Neural cell (in vitro differentiated cells): Measurements from ENCODE around the gene PRRX2. TPM values are rescaled to one million over a fixed set of nuclear protein-coding genes. Genes with fewer than 3 reads are reported as not detected.

Experiments used
- H2AFZ ChIP-seq: fragments of 200-600, 300-800 bp; sonication (generic), shearing (Covaris generic); 2 replicates; pipeline ENCODE4 v1.6.0; 2014; ENCODE audit warnings: low read depth, mild to moderate bottlenecking, antibody characterized with exemption, low read length, moderate library complexity
- H3F3A ChIP-seq: fragments of 200-600 bp; shearing (Covaris generic); 2 replicates; pipeline ENCODE4 v1.6.1; 2016; ENCODE audit warnings: mild to moderate bottlenecking, moderate library complexity, mixed read lengths, antibody characterized with exemption, low read length; ENCODE audit not compliant: insufficient read depth, poor library complexity, severe bottlenecking
- H3K27ac ChIP-seq: fragments of 200-600, 300-800 bp; sonication (generic), shearing (Covaris generic); 2 replicates; pipeline ENCODE4 v1.5.1; 2014; ENCODE audit warnings: mild to moderate bottlenecking, low read length, moderate library complexity
- H3K27me3 ChIP-seq: fragments of 300-800, 200-600 bp; sonication (generic), shearing (Covaris generic); 2 replicates; pipeline ENCODE4 v1.6.0; 2014; ENCODE audit warnings: mild to moderate bottlenecking, low read depth, low read length, moderate library complexity; ENCODE audit not compliant: insufficient read depth
- H3K36me3 ChIP-seq: fragments of 300-800, 200-600 bp; sonication (generic), shearing (Covaris generic); 2 replicates; pipeline ENCODE4 v1.5.1; 2014; ENCODE audit warnings: mild to moderate bottlenecking, antibody characterized with exemption, low read length, moderate library complexity; ENCODE audit not compliant: insufficient read depth
- H3K4me2 ChIP-seq: fragments of 300-800, 200-600 bp; sonication (generic), shearing (Covaris generic); 2 replicates; pipeline ENCODE4 v1.6.0; 2014; ENCODE audit warnings: mild to moderate bottlenecking, low read length
- H3K4me3 ChIP-seq: fragments of 300-800, 200-600 bp; sonication (generic), shearing (Covaris generic); 2 replicates; pipeline ENCODE4 v1.5.1; 2014; ENCODE audit warnings: mild to moderate bottlenecking, low read length, moderate library complexity
- H3K79me2 ChIP-seq: fragments of 200-600 bp; shearing (Covaris generic); replicated peaks from 2 replicates; pipeline ENCODE4 v1.6.0; 2014; ENCODE audit warnings: mild to moderate bottlenecking, low read length, moderate library complexity; ENCODE audit not compliant: insufficient read depth
- H3K9ac ChIP-seq: fragments of 300-800, 200-600 bp; sonication (generic), shearing (Covaris generic); 2 replicates; pipeline ENCODE4 v1.6.1; 2016; ENCODE audit warnings: mild to moderate bottlenecking, low read length, mixed read lengths
- H3K9me2 ChIP-seq: fragments of 200-600 bp; shearing (Covaris generic); 2 replicates; pipeline ENCODE4 v1.6.1; 2016; ENCODE audit warnings: mild to moderate bottlenecking, low read length, mixed read lengths; ENCODE audit not compliant: insufficient read depth
- H3K9me3 ChIP-seq: fragments of 200-600, 300-800 bp; sonication (generic), shearing (Covaris generic); 2 replicates; pipeline ENCODE4 v1.6.1; 2016; ENCODE audit warnings: mild to moderate bottlenecking, mixed run types, low read length, moderate library complexity, mixed read lengths
- H4K20me1 ChIP-seq: fragments of 200-600 bp; shearing (Covaris generic); 2 replicates; pipeline ENCODE4 v1.6.1; 2016; ENCODE audit warnings: mild to moderate bottlenecking, mixed run types; ENCODE audit not compliant: insufficient read depth
- EP300 ChIP-seq: fragments of 450-650 bp; conservative IDR thresholded peaks from 2 replicates; pipeline ENCODE4 v1.6.1; 2014; ENCODE audit warnings: antibody characterized with exemption, mild to moderate bottlenecking, moderate library complexity; ENCODE audit not compliant: poor library complexity, severe bottlenecking
- EZH2 ChIP-seq: fragments of 200-600, 300-800 bp; shearing (Covaris generic), sonication (generic); IDR thresholded peaks from 2 replicates; pipeline ENCODE4 v1.6.1; 2014; ENCODE audit warnings: antibody characterized with exemption, low read length, borderline replicate concordance, mild to moderate bottlenecking; ENCODE audit not compliant: insufficient read depth, poor library complexity, severe bottlenecking
- MXI1 ChIP-seq: fragments of 450-650 bp; conservative IDR thresholded peaks from 2 replicates; pipeline ENCODE4 v1.6.1; 2014; ENCODE audit warnings: antibody characterized with exemption, mild to moderate bottlenecking; ENCODE audit not compliant: poor library complexity, severe bottlenecking
- POLR2AphosphoS5 ChIP-seq: IDR thresholded peaks from 2 replicates; pipeline ENCODE4 v1.6.1; 2012
- RAD21 ChIP-seq: fragments of 450-650 bp; conservative IDR thresholded peaks from 2 replicates; pipeline ENCODE4 v1.6.1; 2014; ENCODE audit warnings: antibody characterized with exemption, mild to moderate bottlenecking, moderate library complexity
- SMC3 ChIP-seq: fragments of 450-650 bp; conservative IDR thresholded peaks from 2 replicates; pipeline ENCODE4 v1.6.1; 2014; ENCODE audit warnings: antibody characterized with exemption, mild to moderate bottlenecking, moderate library complexity; ENCODE audit not compliant: poor library complexity
- TAF1 ChIP-seq: IDR thresholded peaks from 2 replicates; pipeline ENCODE4 v1.6.1; 2012; ENCODE audit warnings: low read depth
- polyA plus RNA-seq: library from polyadenylated mRNA; depleted of rRNA; stranded (reverse); fragments of >200 nt; gene quantifications from 2 replicates; pipeline ENCODE4 v1.2.3, GENCODE V29; 2014
- TF ChIP-seq, protein P1 (sequence below): fragments of 450-650 bp; IDR thresholded peaks from 2 replicates; pipeline ENCODE4 v1.5.1; 2014; ENCODE audit warnings: antibody characterized with exemption, mild to moderate bottlenecking, moderate library complexity; ENCODE audit not compliant: poor library complexity, severe bottlenecking
- TF ChIP-seq, protein P2 (sequence below): IDR thresholded peaks from 2 replicates; pipeline ENCODE4 v1.6.1; 2012; ENCODE audit warnings: borderline replicate concordance

PRRX2 gene
- polyA plus RNA-seq, 1 donor from 2014 or later: not detected

DNA sequence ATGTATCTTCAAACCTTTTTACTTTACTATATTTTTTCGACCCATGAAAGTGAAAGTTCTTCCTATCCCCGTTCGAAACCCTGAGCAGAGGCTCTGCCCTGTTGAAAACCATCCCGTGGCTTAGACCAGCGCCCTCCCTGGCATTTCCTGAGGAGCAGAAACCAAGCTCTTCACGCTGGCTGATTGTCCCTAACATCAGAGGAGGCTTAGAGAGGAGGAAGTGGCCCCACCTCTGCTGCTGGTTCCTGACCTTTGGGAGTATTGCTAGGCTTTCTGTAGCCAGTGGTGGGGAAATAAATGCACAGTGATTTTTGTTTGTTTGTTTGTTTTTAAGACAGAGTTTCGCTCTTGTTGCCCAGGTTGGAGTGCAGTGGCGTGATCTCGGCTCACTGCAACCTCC is 91.6 kb downstream of the PRRX2 start:
- H3K36me3 ChIP-seq: no peaks in the 10 kb centered on the region
- H3K79me2 ChIP-seq: no peaks in the 10 kb centered on the region
- no peak overlapping the region for H3K9ac ChIP-seq
- no peaks in the 10 kb centered on the region for H3K27me3 ChIP-seq
- H3K4me2 ChIP-seq: no peak overlapping the region
- no peaks in the 10 kb centered on the region for H4K20me1 ChIP-seq
- TF ChIP-seq TAF1 (no peak), POLR2AphosphoS5 (no peak), EZH2 (no peak), RAD21 (no peak), MXI1 (no peak), EP300 (no peak), SMC3 (no peak)
- TF ChIP-seq, protein P1, sequence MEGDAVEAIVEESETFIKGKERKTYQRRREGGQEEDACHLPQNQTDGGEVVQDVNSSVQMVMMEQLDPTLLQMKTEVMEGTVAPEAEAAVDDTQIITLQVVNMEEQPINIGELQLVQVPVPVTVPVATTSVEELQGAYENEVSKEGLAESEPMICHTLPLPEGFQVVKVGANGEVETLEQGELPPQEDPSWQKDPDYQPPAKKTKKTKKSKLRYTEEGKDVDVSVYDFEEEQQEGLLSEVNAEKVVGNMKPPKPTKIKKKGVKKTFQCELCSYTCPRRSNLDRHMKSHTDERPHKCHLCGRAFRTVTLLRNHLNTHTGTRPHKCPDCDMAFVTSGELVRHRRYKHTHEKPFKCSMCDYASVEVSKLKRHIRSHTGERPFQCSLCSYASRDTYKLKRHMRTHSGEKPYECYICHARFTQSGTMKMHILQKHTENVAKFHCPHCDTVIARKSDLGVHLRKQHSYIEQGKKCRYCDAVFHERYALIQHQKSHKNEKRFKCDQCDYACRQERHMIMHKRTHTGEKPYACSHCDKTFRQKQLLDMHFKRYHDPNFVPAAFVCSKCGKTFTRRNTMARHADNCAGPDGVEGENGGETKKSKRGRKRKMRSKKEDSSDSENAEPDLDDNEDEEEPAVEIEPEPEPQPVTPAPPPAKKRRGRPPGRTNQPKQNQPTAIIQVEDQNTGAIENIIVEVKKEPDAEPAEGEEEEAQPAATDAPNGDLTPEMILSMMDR: no peak
- TF ChIP-seq, protein P2, sequence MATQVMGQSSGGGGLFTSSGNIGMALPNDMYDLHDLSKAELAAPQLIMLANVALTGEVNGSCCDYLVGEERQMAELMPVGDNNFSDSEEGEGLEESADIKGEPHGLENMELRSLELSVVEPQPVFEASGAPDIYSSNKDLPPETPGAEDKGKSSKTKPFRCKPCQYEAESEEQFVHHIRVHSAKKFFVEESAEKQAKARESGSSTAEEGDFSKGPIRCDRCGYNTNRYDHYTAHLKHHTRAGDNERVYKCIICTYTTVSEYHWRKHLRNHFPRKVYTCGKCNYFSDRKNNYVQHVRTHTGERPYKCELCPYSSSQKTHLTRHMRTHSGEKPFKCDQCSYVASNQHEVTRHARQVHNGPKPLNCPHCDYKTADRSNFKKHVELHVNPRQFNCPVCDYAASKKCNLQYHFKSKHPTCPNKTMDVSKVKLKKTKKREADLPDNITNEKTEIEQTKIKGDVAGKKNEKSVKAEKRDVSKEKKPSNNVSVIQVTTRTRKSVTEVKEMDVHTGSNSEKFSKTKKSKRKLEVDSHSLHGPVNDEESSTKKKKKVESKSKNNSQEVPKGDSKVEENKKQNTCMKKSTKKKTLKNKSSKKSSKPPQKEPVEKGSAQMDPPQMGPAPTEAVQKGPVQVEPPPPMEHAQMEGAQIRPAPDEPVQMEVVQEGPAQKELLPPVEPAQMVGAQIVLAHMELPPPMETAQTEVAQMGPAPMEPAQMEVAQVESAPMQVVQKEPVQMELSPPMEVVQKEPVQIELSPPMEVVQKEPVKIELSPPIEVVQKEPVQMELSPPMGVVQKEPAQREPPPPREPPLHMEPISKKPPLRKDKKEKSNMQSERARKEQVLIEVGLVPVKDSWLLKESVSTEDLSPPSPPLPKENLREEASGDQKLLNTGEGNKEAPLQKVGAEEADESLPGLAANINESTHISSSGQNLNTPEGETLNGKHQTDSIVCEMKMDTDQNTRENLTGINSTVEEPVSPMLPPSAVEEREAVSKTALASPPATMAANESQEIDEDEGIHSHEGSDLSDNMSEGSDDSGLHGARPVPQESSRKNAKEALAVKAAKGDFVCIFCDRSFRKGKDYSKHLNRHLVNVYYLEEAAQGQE: no peak
- no peak overlapping the region for H2AFZ ChIP-seq
- no peak overlapping the region for H3K27ac ChIP-seq
- H3K4me3 ChIP-seq: no peak overlapping the region
- H3F3A ChIP-seq: no peaks in the 10 kb centered on the region
- H3K9me2 ChIP-seq: no peaks in the 10 kb centered on the region
- H3K9me3 ChIP-seq: no peaks in the 10 kb centered on the region

GRCh38 chr9:129759319-129759718 is 93.9 kb downstream of the PRRX2 start:
- no peak overlapping the region for H3K4me2 ChIP-seq
- no peak overlapping the region for H3K9ac ChIP-seq
- no peaks in the 10 kb centered on the region for H3K79me2 ChIP-seq
- TF ChIP-seq EP300 (no peak), EZH2 (no peak), POLR2AphosphoS5 (no peak), MXI1 (no peak), TAF1 (no peak), SMC3 (no peak), RAD21 (no peak)
- TF ChIP-seq, protein P2: no peak
- TF ChIP-seq, protein P1: no peak
- H3F3A ChIP-seq: no peaks in the 10 kb centered on the region
- H3K9me3 ChIP-seq: no peaks in the 10 kb centered on the region
- no peak overlapping the region for H2AFZ ChIP-seq
- H3K27ac ChIP-seq: no peak overlapping the region
- H3K9me2 ChIP-seq: no peaks in the 10 kb centered on the region
- no peaks in the 10 kb centered on the region for H4K20me1 ChIP-seq
- no peaks in the 10 kb centered on the region for H3K36me3 ChIP-seq
- no peaks in the 10 kb centered on the region for H3K27me3 ChIP-seq
- no peak overlapping the region for H3K4me3 ChIP-seq
